ENCODE data around the gene PARD3.

The PARD3 gene

GRCh38 chr10:34137201-34137600 lies 677.9 kb downstream of the PARD3 start:
- no peak for DNase-seq

GRCh38 chr10:34135515-34135914 lies 679.6 kb downstream of the PARD3 start:
- no peak for DNase-seq

- DNase-seq: no peak
These were observed 680.5 kb downstream of the PARD3 start for GRCh38 chr10:34134602-34135001.

- DNase-seq: no peak
These were observed 681.7 kb downstream of the PARD3 start for GRCh38 chr10:34133406-34133805.

- no peak for DNase-seq
These were observed 683.9 kb downstream of the PARD3 start for GRCh38 chr10:34131152-34131551.

GRCh38 chr10:34127676-34128075 lies 687.4 kb downstream of the PARD3 start:
- no peak for DNase-seq

- no peak for DNase-seq
These were observed 688.5 kb downstream of the PARD3 start for GRCh38 chr10:34126371-34127151.

GRCh38 chr10:34125702-34126101 lies 689.4 kb downstream of the PARD3 start:
- DNase-seq: no peak

GRCh38 chr10:34124522-34125035 lies 690.5 kb downstream of the PARD3 start:
- no peak for DNase-seq

GRCh38 chr10:34121781-34122622 lies 693.1 kb downstream of the PARD3 start:
- DNase-seq: no peak

GRCh38 chr10:34121125-34121753 lies 693.9 kb downstream of the PARD3 start:
- no peak for DNase-seq

- no peak for DNase-seq
These were observed 695.6 kb downstream of the PARD3 start for GRCh38 chr10:34119456-34119855.

- DNase-seq: no peak
These were observed 698.3 kb downstream of the PARD3 start for GRCh38 chr10:34116681-34117271.

- DNase-seq: no peak
These were observed 698.9 kb downstream of the PARD3 start for GRCh38 chr10:34116220-34116641.

- no peak for DNase-seq
These were observed 700.2 kb downstream of the PARD3 start for GRCh38 chr10:34114914-34115313.

- no peak for DNase-seq
These were observed 701.4 kb downstream of the PARD3 start for GRCh38 chr10:34113504-34114225.

- no peak for DNase-seq
These were observed 702.8 kb downstream of the PARD3 start for GRCh38 chr10:34112171-34112782.

- no peak for DNase-seq
These were observed 703.9 kb downstream of the PARD3 start for GRCh38 chr10:34111179-34111578.

GRCh38 chr10:34109952-34110702 lies 705.0 kb downstream of the PARD3 start:
- no peak for DNase-seq

- no peak for DNase-seq
These were observed 705.6 kb downstream of the PARD3 start for GRCh38 chr10:34109495-34109894.
